Measurements from ENCODE around the gene GPR55. TPM values are rescaled to one million over a fixed set of nuclear protein-coding genes. Genes with fewer than 3 reads are reported as not detected.

GPR55 gene
- total RNA-seq, 1 experiment from 2014 or later: not detected

DNA sequence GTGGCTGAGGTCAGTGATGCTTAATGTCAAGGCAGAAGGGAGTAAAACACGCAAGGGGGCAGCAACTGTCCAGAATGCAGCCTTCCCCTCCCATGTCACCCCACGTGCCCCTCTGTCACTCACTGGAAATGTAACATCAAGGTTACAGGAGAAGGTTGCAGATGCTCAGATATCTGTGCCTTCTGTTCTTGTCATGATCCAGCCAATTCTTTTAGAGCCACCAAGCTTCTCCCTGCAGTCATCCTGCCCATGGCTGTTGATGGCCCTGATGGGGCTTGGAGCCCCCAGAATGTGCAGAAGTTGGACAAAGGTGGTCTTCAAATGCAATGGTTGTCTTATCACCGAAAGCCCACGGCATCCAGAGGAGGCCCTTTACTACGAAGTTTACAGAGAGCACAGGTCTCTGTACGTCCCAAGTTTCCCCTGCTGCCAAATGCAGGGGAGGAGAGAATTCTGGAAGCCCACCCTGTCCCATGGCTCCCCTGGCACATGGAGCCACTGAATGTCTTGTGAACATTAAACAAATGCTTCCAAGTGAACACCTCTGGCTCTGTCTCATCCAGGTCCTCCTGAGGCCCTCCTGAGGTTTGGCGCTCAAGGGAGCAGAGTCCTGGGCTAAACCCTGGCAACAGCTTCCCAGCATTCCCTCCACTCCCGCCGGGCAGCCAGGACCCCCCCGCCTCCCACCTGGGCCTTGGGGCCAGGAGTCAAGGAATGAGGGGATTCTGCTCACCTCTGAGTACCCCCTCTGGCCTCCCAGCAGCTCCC is 4.5 kb upstream of the GPR55 start:
- TF ChIP-seq CTCF (IDR thresholded peaks at IDR 0.05; ENCODE audit: unreplicated experiment): no peak
- no peak for DNase-seq
- no peaks in the 10 kb centered on the region for H3K9me3 Mint-ChIP-seq (ENCODE audit: low read depth, unreplicated experiment)
- peaks cover 79% of the 10 kb centered on the region for H3K27me3 Mint-ChIP-seq (ENCODE audit: unreplicated experiment)
- CTCF ChIA-PET: interaction anchor here (0.7 kb wide), 1 partner anchor 470 kb away, joined by 3 read pairs; no protein-coding TSS in a partner anchor
- no peaks in the 10 kb centered on the region for H3K4me1 Mint-ChIP-seq (ENCODE audit: low read depth, unreplicated experiment)
- H3K27ac Mint-ChIP-seq (ENCODE audit: unreplicated experiment): no peak overlapping the region
- no peak overlapping the region for H3K4me3 Mint-ChIP-seq (ENCODE audit: low read depth, unreplicated experiment)
- no TSS peak for BruUV-seq (replicated peaks)
- no peaks in the 10 kb centered on the region for H3K36me3 Mint-ChIP-seq (ENCODE audit: insufficient read depth, unreplicated experiment)
- intact Hi-C loops (cut with micrococcal nuclease; ENCODE audit: unreplicated experiment): no loop called here

DNA sequence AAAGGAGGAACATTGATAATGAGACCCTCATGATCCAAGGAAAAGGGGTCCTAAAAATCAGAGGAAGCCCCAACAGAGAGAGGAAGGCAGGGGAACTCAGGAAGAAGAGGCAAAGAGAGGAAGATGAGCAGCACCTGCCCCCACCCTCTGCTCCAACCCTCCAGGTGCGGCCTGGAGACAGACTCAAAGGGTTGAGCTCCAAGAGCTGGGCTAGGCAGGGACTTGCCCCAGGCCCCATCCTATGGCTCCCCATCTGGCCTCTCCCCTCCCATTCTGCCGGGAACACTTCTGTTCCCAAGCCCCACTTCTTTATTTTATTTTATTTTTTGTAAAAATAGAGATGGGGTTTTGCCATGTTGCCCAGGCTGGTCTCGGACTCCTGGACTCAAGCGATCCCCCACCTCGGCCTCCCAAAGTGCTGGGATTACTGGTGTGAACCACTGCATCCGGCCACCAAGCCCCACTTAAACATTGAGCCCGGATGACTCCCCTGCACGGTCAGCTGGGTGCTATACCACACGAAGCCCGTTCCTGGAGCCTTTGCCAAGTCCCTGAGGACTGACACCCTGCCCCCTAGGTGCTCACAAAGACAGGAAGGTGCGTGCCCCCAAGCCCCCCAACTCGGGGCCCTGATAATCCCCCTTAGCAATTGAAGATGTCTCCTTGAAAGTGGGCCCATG is 3.8 kb upstream of the GPR55 start:
- TF ChIP-seq CTCF (IDR thresholded peaks at IDR 0.05; ENCODE audit: unreplicated experiment): no peak
- Mint-ChIP-seq H3K27me3 (ENCODE audit: unreplicated experiment) (peaks cover 79% of the 10 kb centered on the region), H3K4me3 (ENCODE audit: low read depth, unreplicated experiment) (no peak overlapping the region), H3K27ac (ENCODE audit: unreplicated experiment) (no peak overlapping the region), H3K4me1 (ENCODE audit: low read depth, unreplicated experiment) (no peaks in the 10 kb centered on the region), H3K36me3 (ENCODE audit: insufficient read depth, unreplicated experiment) (no peaks in the 10 kb centered on the region), H3K9me3 (ENCODE audit: low read depth, unreplicated experiment) (no peaks in the 10 kb centered on the region)
- no peak for DNase-seq
- intact Hi-C loops (cut with micrococcal nuclease; ENCODE audit: unreplicated experiment): no loop called here
- CTCF ChIA-PET: interaction anchor here (0.5 kb wide), 1 partner anchor 245 kb away, joined by 4 read pairs; no protein-coding TSS in a partner anchor
- BruUV-seq (replicated peaks): no TSS peak

GRCh38 chr2:230927711-230928341 is 2.8 kb upstream of the GPR55 start:
- no peak for TF ChIP-seq CTCF (IDR thresholded peaks at IDR 0.05; ENCODE audit: unreplicated experiment)
- no peak for DNase-seq
- H3K27me3 Mint-ChIP-seq (ENCODE audit: unreplicated experiment): peaks cover 79% of the 10 kb centered on the region
- no peaks in the 10 kb centered on the region for H3K4me1 Mint-ChIP-seq (ENCODE audit: low read depth, unreplicated experiment)
- CTCF ChIA-PET: no interaction called here
- H3K36me3 Mint-ChIP-seq (ENCODE audit: insufficient read depth, unreplicated experiment): no peaks in the 10 kb centered on the region
- no peak overlapping the region for H3K27ac Mint-ChIP-seq (ENCODE audit: unreplicated experiment)
- no peak overlapping the region for H3K4me3 Mint-ChIP-seq (ENCODE audit: low read depth, unreplicated experiment)
- intact Hi-C loops (cut with micrococcal nuclease; ENCODE audit: unreplicated experiment): no loop called here
- no peaks in the 10 kb centered on the region for H3K9me3 Mint-ChIP-seq (ENCODE audit: low read depth, unreplicated experiment)
- BruUV-seq (replicated peaks): no TSS peak

GRCh38 chr2:230925879-230926765 is 1.1 kb upstream of the GPR55 start:
- Mint-ChIP-seq H3K4me3 (ENCODE audit: low read depth, unreplicated experiment) (no peak overlapping the region), H3K36me3 (ENCODE audit: insufficient read depth, unreplicated experiment) (no peaks in the 10 kb centered on the region), H3K4me1 (ENCODE audit: low read depth, unreplicated experiment) (no peaks in the 10 kb centered on the region), H3K9me3 (ENCODE audit: low read depth, unreplicated experiment) (no peaks in the 10 kb centered on the region), H3K27ac (ENCODE audit: unreplicated experiment) (no peak overlapping the region), H3K27me3 (ENCODE audit: unreplicated experiment) (peaks cover 79% of the 10 kb centered on the region)
- no peak for DNase-seq
- no peak for TF ChIP-seq CTCF (IDR thresholded peaks at IDR 0.05; ENCODE audit: unreplicated experiment)
- BruUV-seq (replicated peaks): no TSS peak
- intact Hi-C loops (cut with micrococcal nuclease; ENCODE audit: unreplicated experiment): no loop called here
- CTCF ChIA-PET: no interaction called here
